Effector memory CD8-positive, alpha-beta T cell (primary cell): Measurements from ENCODE around the gene CLPTM1L.
"Not testable (repeated sequence)": the region's sequence is repeated elsewhere in the genome, so short reads cannot be mapped to it uniquely, and the experiment has no call there.

Source experiments
- ATAC-seq: fragments of 150-1000 bp; cut with Tn5 transposase; replicated peaks from 2 replicates; pipeline ENCODE4 v1.10.0; 2021; ENCODE audit warnings: mild to moderate bottlenecking, moderate library complexity
- DNase-seq, 3 experiments: peaks; one replicate each; pipeline ENCODE4 v3.0.0; 2021
- H3K27ac Mint-ChIP-seq, 2 donors: one replicate each; pipeline ENCODE4 v1.8.0; 2022; ENCODE audit warnings: mild to moderate bottlenecking in 2 of 2, mixed read lengths in 2 of 2, moderate library complexity in 2 of 2
- H3K27me3 Mint-ChIP-seq, 2 donors: one replicate each; pipeline ENCODE4 v1.8.0; 2022; ENCODE audit warnings: mixed read lengths in 2 of 2
- H3K36me3 Mint-ChIP-seq: one replicate; pipeline ENCODE4 v1.8.0; 2022; ENCODE audit warnings: mild to moderate bottlenecking, moderate library complexity, mixed read lengths; ENCODE audit not compliant: insufficient read depth
- H3K4me1 Mint-ChIP-seq, 2 donors: one replicate each; pipeline ENCODE4 v1.8.0; 2022; ENCODE audit warnings: low read depth in 2 of 2, mixed read lengths in 2 of 2
- H3K4me3 Mint-ChIP-seq, 2 donors: one replicate each; pipeline ENCODE4 v1.8.0; 2022; ENCODE audit warnings: mild to moderate bottlenecking in 2 of 2, mixed read lengths in 2 of 2, moderate library complexity in 2 of 2
- H3K9me3 Mint-ChIP-seq, 2 donors: one replicate each; pipeline ENCODE4 v1.8.0; 2022; ENCODE audit warnings: mixed read lengths in 2 of 2

The CLPTM1L gene

DNA sequence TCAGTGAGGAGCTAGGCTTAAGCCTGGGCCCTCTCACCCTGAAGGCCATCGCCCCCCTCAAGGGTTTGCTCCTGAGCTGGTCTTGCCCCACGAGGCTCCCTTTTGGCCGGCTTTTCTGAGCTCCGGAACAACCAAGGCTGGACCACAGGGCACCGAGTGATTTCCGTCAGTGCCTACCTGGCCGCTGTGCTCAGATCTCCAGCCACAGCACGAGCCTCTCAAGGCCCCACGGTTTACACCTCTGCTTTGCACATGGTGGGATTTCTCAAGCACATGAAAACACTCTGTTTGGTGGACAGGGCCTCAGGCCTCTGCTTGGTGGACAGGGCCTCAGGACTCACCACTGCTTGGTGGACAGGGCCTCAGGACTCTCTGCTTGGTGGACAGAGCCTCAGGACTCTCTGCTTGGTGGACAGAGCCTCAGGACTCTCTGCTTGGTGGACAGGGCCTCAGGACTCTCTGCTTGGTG, 15.8 kb downstream of the CLPTM1L start:
- ATAC-seq (no peak), DNase-seq (no peak)
- Mint-ChIP-seq H3K4me3 (no peak overlapping the region), H3K27ac (peak overlapping the region; percentile 3 to 86), H3K4me1 (peaks cover 6 to 33% of the 10 kb centered on the region in 2 donors), H3K36me3 (peaks cover 4% of the 10 kb centered on the region), H3K27me3 (no peaks in the 10 kb centered on the region), H3K9me3 (no peaks in the 10 kb centered on the region)

DNA sequence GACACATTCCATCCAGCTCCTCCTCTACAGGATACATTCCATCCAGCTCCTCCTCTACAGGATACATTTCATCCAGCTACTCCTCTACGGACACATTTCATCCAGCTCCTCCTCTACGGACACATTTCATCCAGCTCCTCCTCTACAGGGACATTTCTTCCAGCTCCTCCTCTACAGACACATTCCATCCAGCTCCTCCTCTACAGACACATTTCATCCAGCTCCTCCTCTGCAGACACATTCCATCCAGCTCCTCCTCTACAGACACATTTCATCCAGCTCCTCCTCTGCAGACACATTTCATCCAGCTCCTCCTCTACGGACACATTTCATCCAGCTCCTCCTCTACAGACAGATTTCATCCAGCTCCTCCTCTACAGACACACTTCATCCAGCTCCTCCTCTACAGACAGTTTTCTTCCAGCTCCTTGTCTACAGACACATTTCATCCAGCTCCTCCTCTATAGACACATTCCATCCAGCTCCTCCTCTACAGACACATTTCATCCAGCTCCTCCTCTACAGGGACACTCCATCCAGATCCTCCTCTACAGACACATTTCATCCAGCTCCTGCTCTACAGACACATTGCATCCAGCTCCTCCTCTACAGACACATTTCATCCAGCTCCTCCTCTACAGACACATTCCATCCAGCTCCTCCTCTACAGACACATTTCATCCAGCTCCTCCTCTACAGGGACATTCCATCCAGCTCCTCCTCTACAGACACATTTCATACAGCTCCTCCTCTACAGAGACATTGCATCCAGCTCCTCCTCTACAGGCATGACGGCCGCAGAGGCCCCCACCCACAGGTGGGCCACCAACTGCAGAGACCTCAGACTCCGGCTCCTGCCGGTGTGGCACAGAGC, 16.4 kb downstream of the CLPTM1L start:
- H3K4me3 Mint-ChIP-seq, H3K9me3 Mint-ChIP-seq, H3K36me3 Mint-ChIP-seq, DNase-seq, H3K27me3 Mint-ChIP-seq, ATAC-seq: not testable (repeated sequence)
- Mint-ChIP-seq H3K27ac (peak overlapping the region; percentile 3 to 86), H3K4me1 (peaks cover 6 to 33% of the 10 kb centered on the region in 2 donors)

DNA sequence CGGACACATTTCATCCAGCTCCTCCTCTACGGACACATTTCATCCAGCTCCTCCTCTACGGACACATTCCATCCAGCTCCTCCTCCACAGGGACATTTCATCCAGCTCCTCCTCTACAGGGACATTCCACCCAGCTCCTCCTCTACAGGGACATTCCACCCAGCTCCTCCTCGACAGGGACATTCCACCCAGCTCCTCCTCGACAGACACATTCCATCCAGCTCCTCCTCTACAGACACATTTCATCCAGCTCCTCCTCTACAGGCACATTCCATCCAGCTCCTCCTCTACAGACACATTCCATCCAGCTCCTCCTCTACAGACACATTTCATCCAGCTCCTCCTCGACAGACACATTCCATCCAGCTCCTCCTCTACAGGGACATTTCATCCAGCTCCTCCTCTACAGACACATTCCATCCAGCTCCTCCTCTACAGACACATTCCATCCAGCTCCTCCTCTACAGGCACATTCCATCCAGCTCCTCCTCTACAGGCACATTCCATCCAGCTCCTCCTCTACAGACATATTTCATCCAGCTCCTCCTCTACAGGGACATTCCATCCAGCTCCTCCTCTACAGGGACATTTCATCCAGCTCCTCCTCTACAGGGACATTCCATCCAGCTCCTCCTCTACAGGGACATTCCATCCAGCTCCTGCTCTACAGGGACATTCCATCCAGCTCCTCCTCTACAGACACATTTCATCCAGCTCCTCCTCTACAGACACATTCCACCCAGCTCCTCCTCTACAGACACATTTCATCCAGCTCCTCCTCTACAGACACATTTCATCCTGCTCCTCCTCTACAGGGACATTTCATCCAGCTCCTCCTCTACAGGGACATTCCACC, 17.8 kb downstream of the CLPTM1L start:
- not testable (repeated sequence) for DNase-seq, H3K36me3 Mint-ChIP-seq, ATAC-seq, H3K4me3 Mint-ChIP-seq, H3K9me3 Mint-ChIP-seq, H3K27me3 Mint-ChIP-seq
- peaks cover 6 to 26% of the 10 kb centered on the region in 2 donors for H3K4me1 Mint-ChIP-seq
- H3K27ac Mint-ChIP-seq: peak overlapping the region in 1 of 2 donors; percentile 7

DNA sequence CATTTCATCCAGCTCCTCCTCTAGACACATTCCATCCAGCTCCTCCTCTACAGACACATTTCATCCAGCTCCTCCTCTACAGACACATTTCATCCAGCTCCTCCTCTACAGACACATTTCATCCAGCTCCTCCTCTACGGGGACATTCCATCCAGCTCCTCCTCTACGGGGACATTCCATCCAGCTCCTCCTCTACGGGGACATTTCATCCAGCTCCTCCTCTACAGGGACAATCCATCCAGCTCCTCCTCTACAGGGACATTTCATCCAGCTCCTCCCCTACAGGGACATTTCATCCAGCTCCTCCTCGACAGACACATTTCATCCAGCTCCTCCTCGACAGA, 18.4 kb downstream of the CLPTM1L start:
- DNase-seq, H3K4me3 Mint-ChIP-seq, ATAC-seq, H3K9me3 Mint-ChIP-seq, H3K27ac Mint-ChIP-seq, H3K36me3 Mint-ChIP-seq, H3K27me3 Mint-ChIP-seq: not testable (repeated sequence)
- peaks cover 6 to 25% of the 10 kb centered on the region in 2 donors for H3K4me1 Mint-ChIP-seq

DNA sequence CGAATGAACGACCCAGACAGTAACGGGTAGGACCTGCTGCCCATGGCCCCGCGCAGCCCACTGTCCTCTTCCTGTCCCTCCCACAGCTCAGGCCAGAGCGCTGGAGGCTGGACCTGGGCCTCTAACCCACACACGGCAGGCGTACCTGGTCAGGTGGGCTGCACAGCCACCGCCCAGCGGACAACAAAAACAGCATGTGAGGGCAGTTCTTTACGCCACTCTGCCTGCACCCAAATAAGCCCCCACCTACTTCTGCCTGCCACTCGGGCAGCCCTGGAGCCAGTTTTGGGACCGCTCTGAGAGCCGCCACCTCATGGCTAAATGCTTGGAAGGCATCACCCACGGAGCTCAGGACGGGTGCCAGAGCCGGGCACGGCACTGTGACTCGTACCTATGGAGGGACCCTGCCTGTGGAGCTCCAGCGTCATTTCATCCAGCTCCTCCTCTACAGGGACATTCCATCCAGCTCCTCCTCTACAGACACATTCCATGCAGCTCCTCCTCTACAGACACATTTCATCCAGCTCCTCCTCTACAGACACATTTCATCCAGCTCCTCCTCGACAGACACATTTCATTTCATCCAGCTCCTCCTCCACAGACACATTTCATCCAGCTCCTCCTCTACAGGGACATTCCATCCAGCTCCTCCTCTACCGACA, 18.9 kb downstream of the CLPTM1L start:
- Mint-ChIP-seq H3K27ac (no peak overlapping the region), H3K9me3 (no peaks in the 10 kb centered on the region), H3K4me3 (no peak overlapping the region), H3K27me3 (no peaks in the 10 kb centered on the region), H3K4me1 (peaks cover 6 to 25% of the 10 kb centered on the region in 2 donors), H3K36me3 (peaks cover 11% of the 10 kb centered on the region)
- DNase-seq (no peak), ATAC-seq (no peak)

DNA sequence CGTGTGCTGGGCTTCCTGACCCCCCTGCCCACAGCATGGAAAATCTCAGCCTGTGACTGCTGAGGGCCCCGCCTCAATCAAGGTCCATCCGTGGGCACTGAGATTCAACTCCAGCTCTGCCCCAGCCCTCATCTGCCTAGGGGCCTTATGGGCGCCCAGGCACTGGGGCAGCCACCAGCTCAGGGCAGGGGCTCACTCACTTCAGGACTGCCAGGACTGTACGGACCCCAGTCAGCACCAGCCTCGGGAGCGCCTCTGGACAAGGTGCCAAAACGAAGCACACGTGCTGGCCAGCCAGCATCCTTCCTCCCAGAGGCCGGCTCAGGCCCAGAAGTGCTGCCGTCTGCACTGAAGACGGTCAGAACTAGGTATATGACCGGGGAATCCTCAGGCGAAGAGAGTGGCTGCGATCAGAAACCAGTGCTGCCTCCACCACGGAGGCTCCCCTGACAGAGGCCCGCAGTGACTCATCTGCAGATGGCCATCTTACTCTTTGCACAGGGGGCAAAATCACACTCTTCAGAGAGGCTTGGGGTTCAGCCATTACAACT, 19.6 kb downstream of the CLPTM1L start:
- H3K27ac Mint-ChIP-seq: no peak overlapping the region
- H3K9me3 Mint-ChIP-seq: no peaks in the 10 kb centered on the region
- DNase-seq (no peak), ATAC-seq (no peak)
- peaks cover 14% of the 10 kb centered on the region for H3K36me3 Mint-ChIP-seq
- H3K4me3 Mint-ChIP-seq: no peak overlapping the region
- peaks cover 10 to 25% of the 10 kb centered on the region in 2 donors for H3K4me1 Mint-ChIP-seq
- H3K27me3 Mint-ChIP-seq: no peaks in the 10 kb centered on the region

DNA sequence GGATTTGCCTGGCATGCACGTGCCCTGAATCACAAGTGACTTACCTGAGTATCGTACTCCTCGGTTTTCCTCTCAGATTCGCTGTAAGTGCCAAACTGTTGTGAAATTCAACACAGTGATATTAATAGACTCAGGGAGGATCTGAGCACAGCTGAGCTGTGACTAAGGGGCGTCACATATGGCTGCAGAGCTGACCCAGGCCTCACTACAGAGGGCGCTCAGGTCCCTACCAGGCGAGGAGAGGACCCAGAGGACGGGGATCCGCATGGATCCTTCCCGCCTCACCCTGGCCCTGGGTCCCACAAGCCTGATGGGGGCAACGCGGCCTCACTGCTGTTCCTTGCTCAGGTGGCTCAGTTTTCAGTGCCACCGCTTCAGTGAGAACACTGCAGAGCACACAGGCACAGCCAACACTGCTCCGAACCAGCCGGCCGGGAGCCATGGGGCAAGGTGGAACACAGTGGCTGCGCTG, 20.1 kb downstream of the CLPTM1L start:
- Mint-ChIP-seq H3K4me1 (peaks cover 10 to 25% of the 10 kb centered on the region in 2 donors), H3K9me3 (no peaks in the 10 kb centered on the region), H3K36me3 (peaks cover 17% of the 10 kb centered on the region), H3K27me3 (no peaks in the 10 kb centered on the region), H3K27ac (no peak overlapping the region), H3K4me3 (no peak overlapping the region)
- ATAC-seq: no peak
- DNase-seq: no peak

DNA sequence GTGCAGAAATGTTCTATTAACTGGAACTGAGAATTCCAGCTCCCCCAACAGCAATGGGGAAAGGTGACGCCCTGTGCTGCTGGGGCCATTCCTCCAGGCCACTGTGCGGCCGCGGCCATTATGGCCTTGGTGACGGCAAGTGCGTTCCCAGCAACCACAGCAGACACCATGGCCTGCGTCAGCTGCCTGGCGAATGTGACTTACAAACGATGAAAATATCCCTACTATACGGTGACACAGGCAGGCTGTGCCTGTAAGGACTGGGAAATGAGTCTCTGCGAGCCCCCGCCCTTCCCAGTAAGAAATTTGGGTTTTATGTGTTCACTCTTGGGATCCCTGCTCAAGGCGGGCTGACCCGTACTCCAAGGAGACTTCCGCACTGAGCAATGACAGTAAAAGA, 20.6 kb downstream of the CLPTM1L start:
- ATAC-seq (no peak), DNase-seq (no peak)
- no peaks in the 10 kb centered on the region for H3K9me3 Mint-ChIP-seq
- H3K4me1 Mint-ChIP-seq: peaks cover 10 to 25% of the 10 kb centered on the region in 2 donors
- peaks cover 21% of the 10 kb centered on the region for H3K36me3 Mint-ChIP-seq
- H3K27ac Mint-ChIP-seq: no peak overlapping the region
- H3K4me3 Mint-ChIP-seq: no peak overlapping the region
- H3K27me3 Mint-ChIP-seq: no peaks in the 10 kb centered on the region

DNA sequence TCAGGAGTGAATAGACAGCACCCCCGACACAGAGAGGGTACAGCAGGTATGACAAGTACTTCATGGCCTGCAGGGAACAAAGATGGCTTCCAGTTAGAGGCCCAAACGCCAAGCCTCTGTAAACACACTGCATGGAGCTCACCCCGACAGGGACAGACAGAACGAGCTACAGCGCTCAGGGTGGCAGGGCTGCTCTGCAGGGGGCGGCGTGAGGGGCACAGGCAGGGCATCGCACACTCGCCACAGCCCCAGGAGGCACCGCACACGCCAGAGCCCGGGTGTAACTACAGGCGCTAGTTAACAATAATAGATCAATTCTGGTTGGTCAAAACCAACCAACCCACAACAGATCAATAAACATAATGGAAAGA, 21.1 kb downstream of the CLPTM1L start:
- H3K27me3 Mint-ChIP-seq: no peaks in the 10 kb centered on the region
- DNase-seq (no peak), ATAC-seq (no peak)
- H3K36me3 Mint-ChIP-seq: peaks cover 23% of the 10 kb centered on the region
- H3K9me3 Mint-ChIP-seq: no peaks in the 10 kb centered on the region
- H3K4me1 Mint-ChIP-seq: peaks cover 7 to 23% of the 10 kb centered on the region in 2 donors
- H3K27ac Mint-ChIP-seq: no peak overlapping the region
- no peak overlapping the region for H3K4me3 Mint-ChIP-seq

DNA sequence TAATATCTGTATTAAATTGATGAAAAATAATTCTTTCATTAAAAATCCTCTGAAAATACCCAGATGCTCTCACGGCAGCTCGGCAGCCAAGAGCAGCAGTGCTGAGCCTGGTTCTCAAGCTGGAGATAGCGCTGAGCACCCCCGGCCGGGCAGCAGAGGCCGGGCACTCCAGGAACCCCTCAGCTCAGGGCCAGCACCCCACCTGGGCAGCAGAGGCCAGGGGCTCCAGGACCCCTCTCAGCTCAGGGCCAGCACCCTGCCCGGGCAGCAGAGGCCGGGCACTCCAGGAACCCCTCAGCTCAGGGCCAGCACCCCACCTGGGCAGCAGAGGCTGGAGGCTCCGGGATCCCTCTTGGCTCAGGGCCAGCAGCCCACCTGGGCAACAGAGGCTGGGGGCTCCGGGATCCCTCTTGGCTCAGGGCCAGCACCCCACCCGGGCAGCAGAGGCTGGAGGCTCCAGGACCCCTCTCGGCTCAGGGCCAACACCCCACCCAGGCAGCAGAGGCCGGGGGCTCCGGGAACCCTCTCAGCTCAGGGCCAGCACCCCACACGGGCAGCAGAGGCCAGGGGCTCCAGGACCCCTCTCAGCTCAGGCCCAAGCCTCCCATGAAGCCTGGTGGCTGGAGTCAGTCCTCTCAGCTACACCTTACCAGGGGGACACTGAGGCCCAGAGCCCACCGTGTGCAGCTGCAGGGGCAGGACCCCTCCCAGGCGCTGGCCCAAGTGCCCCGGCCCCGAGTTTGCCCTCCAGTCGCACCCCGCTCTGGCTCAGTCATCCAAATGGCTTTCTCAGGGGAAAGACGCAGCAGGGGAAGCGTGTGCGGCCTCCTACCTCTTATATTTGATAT, 21.7 kb downstream of the CLPTM1L start:
- DNase-seq: no peak
- no peak overlapping the region for H3K27ac Mint-ChIP-seq
- H3K4me3 Mint-ChIP-seq: no peak overlapping the region
- ATAC-seq: no peak
- no peaks in the 10 kb centered on the region for H3K27me3 Mint-ChIP-seq
- no peaks in the 10 kb centered on the region for H3K9me3 Mint-ChIP-seq
- peaks cover 3 to 17% of the 10 kb centered on the region in 2 donors for H3K4me1 Mint-ChIP-seq
- H3K36me3 Mint-ChIP-seq: peaks cover 27% of the 10 kb centered on the region

DNA sequence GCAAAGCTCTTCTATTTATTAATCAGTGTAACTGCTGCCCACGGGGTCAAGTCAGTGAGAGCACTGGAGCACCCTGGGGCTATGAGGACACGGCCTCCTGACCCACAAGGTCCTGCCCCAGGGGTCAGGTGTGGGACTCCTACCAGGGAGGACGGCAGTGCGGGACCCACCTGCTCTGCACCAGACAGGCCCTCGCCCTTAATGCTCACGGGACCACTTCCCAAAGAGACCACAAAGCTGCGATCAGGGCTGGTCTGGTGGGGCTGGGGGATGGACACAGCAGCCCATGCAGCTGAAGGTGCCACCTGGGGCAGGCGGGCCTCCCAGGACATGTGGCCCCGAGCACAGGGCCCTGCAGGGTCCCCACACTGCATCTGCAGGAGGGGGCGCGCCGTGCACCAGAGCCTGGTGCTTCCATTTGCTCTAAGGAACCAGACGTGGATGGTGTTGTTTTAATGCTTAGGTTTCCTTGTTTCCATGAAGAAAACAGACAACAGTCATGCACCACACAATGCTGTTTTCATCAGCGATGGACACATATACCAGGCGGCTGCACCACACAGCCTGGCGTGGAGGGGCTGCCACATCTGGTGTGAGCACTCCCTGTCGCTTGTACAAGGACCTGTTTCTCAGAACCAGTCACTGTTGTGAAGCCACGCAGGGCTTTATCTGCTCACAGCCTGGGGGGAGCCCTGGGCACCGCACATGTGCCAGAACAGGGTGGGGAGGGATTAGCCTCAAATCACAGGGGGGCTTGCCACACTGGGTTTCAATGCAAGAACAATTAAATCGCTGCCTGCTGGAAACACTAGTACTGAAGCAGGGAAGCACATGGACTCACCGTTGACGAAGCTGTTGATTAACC, 22.6 kb downstream of the CLPTM1L start:
- H3K9me3 Mint-ChIP-seq: no peaks in the 10 kb centered on the region

DNA sequence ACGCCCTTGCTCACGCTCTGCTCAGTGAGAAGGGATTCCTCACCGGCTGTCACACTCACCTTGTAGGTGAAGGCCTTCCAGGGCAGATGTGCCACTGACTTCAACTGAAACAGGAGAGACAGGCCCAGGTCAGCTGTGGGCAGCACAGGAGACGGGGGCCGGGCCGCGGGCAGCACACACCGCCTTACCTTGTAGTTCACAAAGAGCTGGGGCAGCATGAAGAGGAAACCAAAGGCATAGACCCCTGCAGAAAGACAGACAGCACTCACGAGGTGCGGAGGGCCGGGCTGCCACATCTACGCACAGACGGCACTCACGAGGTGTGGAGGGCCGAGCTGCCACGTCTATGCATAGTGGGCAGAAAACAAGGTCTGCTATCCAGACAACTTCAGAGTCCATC, 23.3 kb downstream of the CLPTM1L start:
- ATAC-seq (no peak), DNase-seq (no peak)
- Mint-ChIP-seq H3K27me3 (no peaks in the 10 kb centered on the region), H3K27ac (no peak overlapping the region), H3K36me3 (peaks cover 28% of the 10 kb centered on the region), H3K4me1 (peaks cover 11 to 15% of the 10 kb centered on the region in 2 donors), H3K4me3 (no peak overlapping the region), H3K9me3 (no peaks in the 10 kb centered on the region)

More for the DNA sequence above, 22.6 kb downstream of the CLPTM1L start:
- ATAC-seq: no peak
- DNase-seq: no peak
- no peak overlapping the region for H3K27ac Mint-ChIP-seq
- peaks cover 6 to 14% of the 10 kb centered on the region in 2 donors for H3K4me1 Mint-ChIP-seq
- H3K4me3 Mint-ChIP-seq: no peak overlapping the region
- peaks cover 28% of the 10 kb centered on the region for H3K36me3 Mint-ChIP-seq
- H3K27me3 Mint-ChIP-seq: no peaks in the 10 kb centered on the region
